Lower lobe of right lung (tissue), 2 donors: ENCODE data around the gene DNAH3. TPM values are rescaled to one million over a fixed set of nuclear protein-coding genes. Genes with fewer than 3 reads are reported as not detected.
"Not testable (repeated sequence)": the region's sequence is repeated elsewhere in the genome, so short reads cannot be mapped to it uniquely, and the experiment has no call there.

ENCODE experiments used
- ATAC-seq, 2 donors: fragments of 200-7000 bp; cut with Tn5 transposase; one replicate each; pipeline ENCODE4 v1.9.1; 2020 to 2022; ENCODE audit warnings: mild to moderate bottlenecking in 2 of 2, moderate library complexity in 2 of 2
- DNase-seq: peaks from one replicate; pipeline ENCODE4 v3.0.0-alpha.2; 2020
- H3K27ac ChIP-seq: fragments of 200-600 bp; one replicate; pipeline ENCODE4 v1.8.0; 2022
- H3K27me3 ChIP-seq: fragments of 200-600 bp; one replicate; pipeline ENCODE4 v1.8.0; 2022; ENCODE audit warnings: low read depth
- H3K36me3 ChIP-seq: fragments of 200-600 bp; one replicate; pipeline ENCODE4 v1.8.0; 2022; ENCODE audit warnings: mild to moderate bottlenecking
- H3K4me1 ChIP-seq: fragments of 200-600 bp; one replicate; pipeline ENCODE4 v1.8.0; 2022
- H3K4me3 ChIP-seq: fragments of 200-600 bp; one replicate; pipeline ENCODE4 v1.8.0; 2022; ENCODE audit warnings: mild to moderate bottlenecking
- H3K9me3 ChIP-seq: fragments of 200-600 bp; one replicate; pipeline ENCODE4 v1.8.0; 2022
- CTCF ChIP-seq: fragments of 200-600 bp; IDR thresholded peaks from one replicate; pipeline ENCODE4 v1.8.0; 2022; ENCODE audit warnings: antibody characterized with exemption, mild to moderate bottlenecking
- intact Hi-C: fragments of 100-400 bp; cut with DNase I; formaldehyde crosslinking; loops from one replicate; pipeline ENCODE4 v1.11.0; 2022
- total RNA-seq: library from RNA; stranded (reverse); fragmentation: NEBNext Ultra II Directional; extraction: Animal tissue kit (Norgen Biotek cat#: 25700); gene quantifications from one replicate; pipeline ENCODE4 v1.2.1, GENCODE V29; 2021
- donor health status: DM: no; HTN: yes; CAD: no; lungs with severe emphysema.

Gene DNAH3
- total RNA-seq, 1 donor from 2014 or later: 10.9 TPM

- intact Hi-C loops: no loop called here
- Histone ChIP-seq H3K36me3 (no peaks in the 10 kb centered on the region), H3K4me3 (no peak overlapping the region), H3K9me3 (no peaks in the 10 kb centered on the region), H3K27ac (no peak overlapping the region), H3K27me3 (no peaks in the 10 kb centered on the region), H3K4me1 (no peaks in the 10 kb centered on the region)
- no peak for TF ChIP-seq CTCF
- ATAC-seq: no peak
- DNase-seq: no peak
Measured at GRCh38 chr16:21056396-21056795, 94.2 kb downstream of the DNAH3 start.

- H3K4me3 ChIP-seq, ATAC-seq, H3K4me1 ChIP-seq, H3K27me3 ChIP-seq, H3K36me3 ChIP-seq, H3K9me3 ChIP-seq, intact Hi-C loops, DNase-seq, H3K27ac ChIP-seq: not testable (repeated sequence)
Measured at GRCh38 chr16:21055738-21056137, 94.9 kb downstream of the DNAH3 start.

- H3K36me3 ChIP-seq: no peaks in the 10 kb centered on the region
- TF ChIP-seq CTCF: no peak
- no peak overlapping the region for H3K4me3 ChIP-seq
- no peak for ATAC-seq
- intact Hi-C loops: no loop called here
- no peaks in the 10 kb centered on the region for H3K4me1 ChIP-seq
- no peak for DNase-seq
- no peaks in the 10 kb centered on the region for H3K9me3 ChIP-seq
- H3K27me3 ChIP-seq: no peaks in the 10 kb centered on the region
- no peak overlapping the region for H3K27ac ChIP-seq
Measured at GRCh38 chr16:21053590-21053989, 97.1 kb downstream of the DNAH3 start.

GRCh38 chr16:21048091-21048912 lies 102.3 kb downstream of the DNAH3 start:
- H3K9me3 ChIP-seq, intact Hi-C loops, H3K4me1 ChIP-seq, DNase-seq, H3K27ac ChIP-seq, ATAC-seq, H3K27me3 ChIP-seq, H3K4me3 ChIP-seq, H3K36me3 ChIP-seq: not testable (repeated sequence)

- ATAC-seq: no peak
- Histone ChIP-seq H3K4me1 (no peaks in the 10 kb centered on the region), H3K4me3 (no peak overlapping the region)
Measured at GRCh38 chr16:21038197-21038596, 112.4 kb downstream of the DNAH3 start.

GRCh38 chr16:21037736-21038135 lies 112.9 kb downstream of the DNAH3 start:
- intact Hi-C loops: no loop called here
- H3K9me3 ChIP-seq: no peaks in the 10 kb centered on the region
- no peak for ATAC-seq
- no peaks in the 10 kb centered on the region for H3K27me3 ChIP-seq
- DNase-seq: no peak
- H3K4me1 ChIP-seq: no peaks in the 10 kb centered on the region
- no peaks in the 10 kb centered on the region for H3K36me3 ChIP-seq
- no peak for TF ChIP-seq CTCF
- H3K4me3 ChIP-seq: no peak overlapping the region
- H3K27ac ChIP-seq: no peak overlapping the region

More at GRCh38 chr16:21038197-21038596, 112.4 kb downstream of the DNAH3 start:
- Histone ChIP-seq H3K27me3 (no peaks in the 10 kb centered on the region), H3K9me3 (no peaks in the 10 kb centered on the region), H3K27ac (no peak overlapping the region), H3K36me3 (no peaks in the 10 kb centered on the region)
- intact Hi-C loops: no loop called here
- no peak for DNase-seq
- TF ChIP-seq CTCF: no peak
